H1 (cell line): ENCODE data around the gene ARHGEF38. TPM values are rescaled to one million over a fixed set of nuclear protein-coding genes. Genes with fewer than 3 reads are reported as not detected.

Experiments used
- CTCF ChIA-PET: fragments of 300-600 bp; sonication (Branson Sonifier 250); formaldehyde crosslinking; loops from one replicate; lab custom pipeline; 2021; ENCODE audit not compliant: partially characterized antibody; lab: Charles Lee
- POLR2A ChIA-PET: fragments of 300-600 bp; sonication (Branson Sonifier 250); formaldehyde crosslinking; loops from one replicate; lab custom pipeline; 2021; ENCODE audit warnings: inconsistent platforms; ENCODE audit not compliant: partially characterized antibody; lab: Charles Lee
- DNase-seq, 2 experiments: peaks; one replicate each; pipeline versions ENCODE4 v3.0.0 to v3.0.0-alpha.2; 2010 to 2022; ENCODE audit warnings: low spot score in 2 of 2, low read depth in 1 of 2, mixed read lengths in 1 of 2
- FAIRE-seq: peaks from 2 replicates; lab custom pipeline; 2011; peaks lifted over from hg19 to GRCh38; lab: Jason Lieb, UNC
- H2AFZ ChIP-seq: 2 replicates; pipeline ENCODE4 v1.8.1; 2012; ENCODE audit warnings: low read length, inconsistent platforms
- H2AK5ac ChIP-seq: 2 replicates; pipeline ENCODE4 v1.6.1; 2013; ENCODE audit warnings: low read depth, low read length
- H2BK120ac ChIP-seq: replicated peaks from 2 replicates; pipeline ENCODE3; 2013; ENCODE audit warnings: low read depth, low read length, inconsistent platforms
- H2BK12ac ChIP-seq: 2 replicates; pipeline ENCODE4 v1.6.1; 2013; ENCODE audit warnings: low read depth, low read length
- H2BK15ac ChIP-seq: 2 replicates; pipeline ENCODE4 v1.6.1; 2013; ENCODE audit warnings: low read length
- H2BK20ac ChIP-seq: 2 replicates; pipeline ENCODE4 v1.6.1; 2013; ENCODE audit warnings: low read length
- H2BK5ac ChIP-seq: 2 replicates; pipeline ENCODE4 v1.6.1; 2013; ENCODE audit warnings: low read depth, low read length
- H3K14ac ChIP-seq: 2 replicates; pipeline ENCODE4 v1.6.1; 2013; ENCODE audit warnings: inconsistent platforms; ENCODE audit not compliant: insufficient read length
- H3K18ac ChIP-seq: 2 replicates; pipeline ENCODE4 v1.6.1; 2013; ENCODE audit warnings: low read length; ENCODE audit errors: extremely low read depth
- H3K23ac ChIP-seq: 2 replicates; pipeline ENCODE4 v1.6.1; 2013; ENCODE audit warnings: inconsistent platforms; ENCODE audit not compliant: insufficient read length
- H3K23me2 ChIP-seq: 2 replicates; pipeline ENCODE4 v1.6.1; 2013; ENCODE audit warnings: low read depth, low read length
- H3K27ac ChIP-seq: 2 replicates; pipeline ENCODE4 v1.6.1; 2011; ENCODE audit warnings: low read depth, low read length, inconsistent platforms
- H3K27me3 ChIP-seq, 4 experiments: replicated peaks in 1 of 4; 1 replicate in 1 of 4; 2 replicates in 3 of 4; pipeline versions ENCODE4 v1.6.1 to v1.8.1; 2011 to 2013; ENCODE audit warnings: low read length in 3 of 4, mild to moderate bottlenecking in 3 of 4, inconsistent platforms in 2 of 4, mixed read lengths in 2 of 4, moderate library complexity in 1 of 4; ENCODE audit not compliant: control insufficient read depth in 3 of 4, insufficient read depth in 3 of 4; ENCODE audit errors: extremely low read depth in 1 of 4
- H3K36me3 ChIP-seq, 4 experiments: 2 replicates each; pipeline versions ENCODE4 v1.6.1 to v1.8.1; 2011 to 2013; ENCODE audit warnings: mild to moderate bottlenecking in 4 of 4, low read length in 3 of 4, moderate library complexity in 2 of 4, control low read depth in 1 of 4, inconsistent platforms in 1 of 4; ENCODE audit not compliant: insufficient read depth in 4 of 4, control insufficient read depth in 2 of 4
- H3K4ac ChIP-seq: replicated peaks from 2 replicates; pipeline ENCODE3; 2013; ENCODE audit warnings: low read length, low read depth, mixed read lengths, inconsistent platforms; ENCODE audit not compliant: insufficient read length
- H3K4me1 ChIP-seq, 4 experiments: replicated peaks in 1 of 4; 1 replicate in 1 of 4; 2 replicates in 3 of 4; pipeline versions ENCODE4 v1.6.1 to v1.8.1; 2011 to 2013; ENCODE audit warnings: low read length in 3 of 4, inconsistent platforms in 2 of 4, mixed read lengths in 1 of 4; ENCODE audit not compliant: insufficient read depth in 4 of 4, control insufficient read depth in 3 of 4
- H3K4me2 ChIP-seq, 2 experiments: 2 replicates each; pipeline versions ENCODE4 v1.6.1 to v1.8.1; 2011 to 2013; ENCODE audit warnings: low read depth in 2 of 2, low read length in 2 of 2, control low read depth in 1 of 2, inconsistent platforms in 1 of 2, mild to moderate bottlenecking in 1 of 2; ENCODE audit not compliant: insufficient read depth in 1 of 2
- H3K4me3 ChIP-seq, 4 experiments: fragments of 200-600, 300-600 bp in 1 of 4; sonication (generic), shearing (Covaris generic), sonication (Bioruptor Twin) in 1 of 4; 2 replicates each; pipeline versions ENCODE4 v1.5.1 to v1.8.1; 2011 to 2016; ENCODE audit warnings: low read length in 4 of 4, low read depth in 3 of 4, control low read depth in 2 of 4, inconsistent platforms in 2 of 4, mild to moderate bottlenecking in 2 of 4, mixed read lengths in 1 of 4, moderate library complexity in 1 of 4; ENCODE audit not compliant: insufficient read depth in 2 of 4; ENCODE audit errors: extremely low read depth in 1 of 4
- H3K56ac ChIP-seq: replicated peaks from 2 replicates; pipeline ENCODE3; 2013; ENCODE audit warnings: low read depth, mild to moderate bottlenecking, mixed read lengths, low read length, inconsistent platforms; ENCODE audit not compliant: insufficient read length
- H3K79me1 ChIP-seq: 2 replicates; pipeline ENCODE4 v1.6.1; 2013; ENCODE audit warnings: low read depth, low read length, control low read depth
- H3K79me2 ChIP-seq, 2 experiments: 2 replicates each; pipeline versions ENCODE4 v1.6.1 to v1.8.1; 2012 to 2013; ENCODE audit warnings: low read length in 2 of 2, mild to moderate bottlenecking in 2 of 2, inconsistent platforms in 1 of 2; ENCODE audit not compliant: insufficient read depth in 2 of 2, control insufficient read depth in 1 of 2
- H3K9ac ChIP-seq, 4 experiments: replicated peaks in 1 of 4; 1 replicate in 1 of 4; 2 replicates in 3 of 4; pipeline versions ENCODE4 v1.6.1 to v1.8.1; 2011 to 2013; ENCODE audit warnings: low read depth in 3 of 4, low read length in 3 of 4, control low read depth in 2 of 4, mild to moderate bottlenecking in 2 of 4, moderate library complexity in 2 of 4, inconsistent platforms in 1 of 4; ENCODE audit errors: extremely low read depth in 1 of 4
- H3K9me3 ChIP-seq, 2 experiments: 2 replicates each; pipeline versions ENCODE4 v1.6.1 to v1.8.1; 2012 to 2013; ENCODE audit warnings: mild to moderate bottlenecking in 2 of 2, moderate library complexity in 2 of 2, control low read depth in 1 of 2, inconsistent platforms in 1 of 2, low read depth in 1 of 2, low read length in 1 of 2, mixed read lengths in 1 of 2; ENCODE audit not compliant: insufficient read depth in 2 of 2
- H4K20me1 ChIP-seq, 2 experiments: replicated peaks in 1 of 2; 2 replicates each; pipeline versions ENCODE3 to v1.8.1; 2011 to 2013; ENCODE audit warnings: inconsistent platforms in 2 of 2, low read length in 2 of 2, mild to moderate bottlenecking in 1 of 2; ENCODE audit not compliant: insufficient read depth in 2 of 2, control insufficient read depth in 1 of 2
- H4K5ac ChIP-seq: 2 replicates; pipeline ENCODE4 v1.6.1; 2013; ENCODE audit warnings: low read length, low read depth, mixed read lengths, inconsistent platforms; ENCODE audit not compliant: insufficient read length
- H4K8ac ChIP-seq: 2 replicates; pipeline ENCODE4 v1.8.0; 2013; ENCODE audit warnings: mild to moderate bottlenecking, moderate library complexity, low read length, inconsistent platforms; ENCODE audit not compliant: insufficient read depth; ENCODE audit errors: extremely low read depth
- H4K91ac ChIP-seq: replicated peaks from 2 replicates; pipeline ENCODE3; 2013; ENCODE audit warnings: low read length, mixed read lengths, inconsistent platforms; ENCODE audit not compliant: insufficient read length
- CBX5 ChIP-seq: fragments of 300-800, 300-1000 bp; sonication (generic); IDR thresholded peaks from 2 replicates; pipeline ENCODE4 v1.7.1; 2016; ENCODE audit warnings: antibody characterized with exemption, low read length, low read depth
- CEBPB ChIP-seq: IDR thresholded peaks from 2 replicates; pipeline ENCODE4 v1.6.1; 2012; ENCODE audit warnings: low read depth, low read length
- E2F6 ChIP-seq: IDR thresholded peaks from 2 replicates; pipeline ENCODE4 v1.6.1; 2012; ENCODE audit warnings: inconsistent platforms
- GTF2F1 ChIP-seq: IDR thresholded peaks from 2 replicates; pipeline ENCODE4 v1.6.1; 2012; ENCODE audit warnings: low read depth, low read length, improper control_type of control experiment, borderline replicate concordance
- HDAC6 ChIP-seq: IDR thresholded peaks from one replicate; pipeline ENCODE4 v1.7.1; 2012; ENCODE audit warnings: low read depth, mild to moderate bottlenecking, inconsistent platforms, low read length, moderate library complexity
- JUND ChIP-seq: IDR thresholded peaks from 2 replicates; pipeline ENCODE4 v1.6.1; 2011; ENCODE audit warnings: mild to moderate bottlenecking, improper control_type of control experiment, low read length
- KDM5A ChIP-seq: fragments of 200-600 bp; IDR thresholded peaks from 2 replicates; pipeline ENCODE4 v1.7.1; 2012; ENCODE audit warnings: mild to moderate bottlenecking, low read length, inconsistent platforms, mixed read lengths
- POLR2A ChIP-seq, 2 experiments: IDR thresholded peaks; 1 replicate in 1 of 2; 2 replicates in 1 of 2; pipeline ENCODE4 v1.6.1; 2011; ENCODE audit warnings: low read depth in 2 of 2, low read length in 2 of 2, mild to moderate bottlenecking in 2 of 2; ENCODE audit errors: control extremely low read depth in 1 of 2
- SIX5 ChIP-seq: IDR thresholded peaks from 2 replicates; pipeline ENCODE4 v1.6.1; 2011; ENCODE audit warnings: mild to moderate bottlenecking, low read depth, low read length
- SP2 ChIP-seq: IDR thresholded peaks from 2 replicates; pipeline ENCODE4 v1.6.1; 2012; ENCODE audit warnings: mild to moderate bottlenecking, low read length, inconsistent platforms
- TBP ChIP-seq: IDR thresholded peaks from 2 replicates; pipeline ENCODE4 v1.6.1; 2011; ENCODE audit warnings: low read depth, low read length, improper control_type of control experiment
- WGBS, 2 experiments: shearing (Covaris generic) in 1 of 2; methylation state at CpG; one replicate each; pipeline versions ENCODE4 v1.1.6 to v1.1.7; 2013 to 2015; ENCODE audit warnings: low lambda C conversion rate in 2 of 2, mixed read lengths in 2 of 2, inconsistent platforms in 1 of 2, low coverage in 1 of 2, missing lambda C conversion rate in 1 of 2; ENCODE audit not compliant: insufficient replicate concordance in 2 of 2, insufficient coverage in 1 of 2, insufficient read length in 1 of 2; ENCODE audit errors: extremely low coverage in 1 of 2, missing lambda C conversion rate in 1 of 2; 5-methylcytosine and 5-hydroxymethylcytosine counted together
- polyA plus RNA-seq, 7 experiments: library from polyadenylated mRNA; depleted of rRNA in 3 of 7; stranded (reverse) in 5 of 7; unstranded in 2 of 7; fragments of >200 nt in 5 of 7; fragments of 200-250 nt in 2 of 7; gene quantifications; 1 replicate in 5 of 7; 2 replicates in 1 of 7; 4 replicates in 1 of 7; pipeline versions ENCODE4 v1.2.1 to v1.2.3, GENCODE V29; 2011 to 2013; ENCODE audit warnings: missing spikeins in 2 of 7, mixed read lengths in 2 of 7
- total RNA-seq: library from RNA; stranded (reverse); fragmentation: NEBNext Ultra II Directional; extraction: Animal tissue kit (Norgen Biotek cat#: 25700); gene quantifications from 2 replicates; pipeline ENCODE4 v1.2.1, GENCODE V29; 2021

ARHGEF38 gene
- total and polyA plus RNA-seq, 2 of the 8 experiments (the other 6 are each of a cell fraction or from before 2014, with no cell fraction given): not detected

GRCh38 chr4:105708181-105709080, 156.0 kb downstream of the ARHGEF38 start, which contains the start of the genes GSTCD and INTS12:
Gene GSTCD, plus strand, starts transcription at chr4:105708784. Its CDS starts 8,830 bp downstream, at chr4:105717614.
Gene INTS12, minus strand, starts transcription at chr4:105708689. Its CDS starts 8,684 bp downstream, at chr4:105700005.
- Histone ChIP-seq H3K79me1 (0 out of 2 replicates have a peak, but pooled peaks cover 3% of the 10 kb centered on the region), H3K14ac (no peak within 1 kb of the TSS), H2AK5ac (no peak within 1 kb of the TSS), H3K27me3 (no peaks in the 10 kb centered on the region), H4K20me1 (peaks cover 0 to 6% of the 10 kb centered on the region in 2 experiments), H2BK5ac (peak within 1 kb of the TSS; percentile 89), H2AFZ (peak within 1 kb of the TSS; percentile 85), H3K23ac (no peak within 1 kb of the TSS), H2BK20ac (no peak within 1 kb of the TSS), H2BK120ac (no peak within 1 kb of the TSS), H3K27ac (peak within 1 kb of the TSS; percentile 94), H3K56ac (peak within 1 kb of the TSS; percentile 8), H3K79me2 (peaks cover 0 to 49% of the 10 kb centered on the region in 2 experiments; a peak in 3 of 4 replicates), H2BK15ac (no peak within 1 kb of the TSS), H3K4me2 (peak within 1 kb of the TSS; percentile 70 to 78), H3K23me2 (peaks cover 2% of the 10 kb centered on the region), H3K36me3 (no peaks in the 10 kb centered on the region; a peak in 1 of 8 replicates), H3K18ac (peak within 1 kb of the TSS; percentile 64; the same call in 1 of the 2 replicates), H3K4ac (peak within 1 kb of the TSS; percentile 8), H4K5ac (peak within 1 kb of the TSS; percentile 79), H3K4me3 (peak within 1 kb of the TSS; percentile 89 to 93 (median 92)), H3K9me3 (no peaks in the 10 kb centered on the region), H4K91ac (peak within 1 kb of the TSS; percentile 72), H2BK12ac (no peak within 1 kb of the TSS), H4K8ac (peak within 1 kb of the TSS; percentile 97), H3K4me1 (0 out of 7 replicates have a peak, but pooled peaks cover 0 to 2% (median under 1%) of the 10 kb centered on the region in 4 experiments), H3K9ac (peak within 1 kb of the TSS; percentile 89 to 93 (median 92))
- FAIRE-seq (peak; percentile 66), DNase-seq (peak; percentile 75 to 93)
- POLR2A ChIA-PET: interaction anchor here (0.9 to 1.2 kb wide), 3 partner anchors 10 to 59 kb away, joined by 4 to 5 read pairs (median 5); no protein-coding TSS in a partner anchor
- CTCF ChIA-PET: interaction anchor here (0.7 to 0.8 kb wide), 3 partner anchors 10 to 23 kb away, joined by 3 to 4 read pairs (median 3); no protein-coding TSS in a partner anchor
- WGBS, 2 experiments: 2% methylated on average over 49 of the region's 63 CpGs; no CpG with 5 or more reads in 1 of the 2 experiments
- no peak for TF ChIP-seq CBX5
- TF ChIP-seq CEBPB: no peak; the same call in 1 of the 2 replicates
- TF ChIP-seq SIX5: peak; percentile 43; the same call in 1 of the 2 replicates
- TF ChIP-seq JUND: peak; percentile 84
- TF ChIP-seq KDM5A: peak; percentile 78; the same call in 1 of the 2 replicates
- TF ChIP-seq POLR2A (IDR thresholded peaks at IDR 0.05; ENCODE audit: control extremely low read depth in 1 of 2, low read depth in 2 of 2, low read length in 2 of 2): peak; percentile 73 to 90
- TF ChIP-seq SP2: no peak
- TF ChIP-seq TBP: peak; percentile 95
- peak; percentile 67; the same call in 1 of the 2 replicates for TF ChIP-seq GTF2F1
- TF ChIP-seq E2F6: peak; percentile 37; the same call in 1 of the 2 replicates
- no peak for TF ChIP-seq HDAC6
